ENCODE data around the gene PKN1.

Gene PKN1

GRCh38 chr19:14467391-14467790 lies 34.3 kb downstream of the PKN1 start:
- no peak for DNase-seq (ENCODE audit: low read depth)

- DNase-seq (ENCODE audit: low read depth): no peak
Observed at GRCh38 chr19:14467816-14468215, 34.7 kb downstream of the PKN1 start.

GRCh38 chr19:14470031-14470876 lies 37.1 kb downstream of the PKN1 start:
- no peak for DNase-seq (ENCODE audit: low read depth)

- DNase-seq (ENCODE audit: low read depth): no peak
Observed at GRCh38 chr19:14471436-14472187, 38.5 kb downstream of the PKN1 start.

DNA sequence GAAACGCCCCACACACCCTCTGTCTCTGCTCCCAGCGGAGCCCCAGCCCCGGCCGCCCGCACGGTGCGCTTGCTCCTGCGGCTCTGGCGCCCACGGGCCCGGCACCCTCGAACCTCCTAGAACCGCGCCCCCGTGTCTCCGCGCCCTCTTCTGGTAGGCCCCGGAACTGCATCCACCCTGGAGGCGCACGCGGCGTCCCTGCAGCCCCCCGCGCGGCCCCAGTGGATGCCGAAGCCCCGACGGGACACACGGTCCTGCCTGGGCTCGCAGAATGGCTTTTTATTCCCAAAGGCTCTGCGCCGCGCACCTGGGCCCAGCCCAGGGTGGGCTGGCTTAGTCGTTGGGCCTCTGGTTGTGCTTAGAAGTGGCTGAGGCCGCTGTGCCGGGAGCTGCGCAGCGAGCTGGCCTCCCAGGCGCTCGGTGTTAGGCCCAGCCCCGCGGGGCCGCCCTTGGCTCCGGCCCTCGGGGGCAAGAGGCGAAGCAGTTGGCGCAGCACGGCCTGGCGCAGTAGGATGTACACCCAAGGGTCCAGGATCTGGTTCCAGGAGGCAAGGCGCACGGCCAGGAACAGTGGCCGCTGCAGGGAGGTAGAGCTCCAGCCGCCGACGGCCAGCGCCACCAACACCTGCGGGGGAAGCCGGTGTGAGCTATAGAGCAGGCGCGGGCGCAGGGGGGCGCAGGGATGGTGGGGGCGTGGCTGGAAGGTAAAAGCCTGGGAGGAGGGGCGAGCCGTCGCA lies 39.3 kb downstream of the PKN1 start:
- DNase-seq (ENCODE audit: low read depth): peak; percentile 76

GRCh38 chr19:14473073-14473977 lies 40.2 kb downstream of the PKN1 start:
- no peak for DNase-seq (ENCODE audit: low read depth)

- no peak for DNase-seq (ENCODE audit: low read depth)
Observed at GRCh38 chr19:14473978-14474578, 41.0 kb downstream of the PKN1 start.

- DNase-seq (ENCODE audit: low read depth): no peak
Observed at GRCh38 chr19:14474827-14475226, 41.7 kb downstream of the PKN1 start.

DNA sequence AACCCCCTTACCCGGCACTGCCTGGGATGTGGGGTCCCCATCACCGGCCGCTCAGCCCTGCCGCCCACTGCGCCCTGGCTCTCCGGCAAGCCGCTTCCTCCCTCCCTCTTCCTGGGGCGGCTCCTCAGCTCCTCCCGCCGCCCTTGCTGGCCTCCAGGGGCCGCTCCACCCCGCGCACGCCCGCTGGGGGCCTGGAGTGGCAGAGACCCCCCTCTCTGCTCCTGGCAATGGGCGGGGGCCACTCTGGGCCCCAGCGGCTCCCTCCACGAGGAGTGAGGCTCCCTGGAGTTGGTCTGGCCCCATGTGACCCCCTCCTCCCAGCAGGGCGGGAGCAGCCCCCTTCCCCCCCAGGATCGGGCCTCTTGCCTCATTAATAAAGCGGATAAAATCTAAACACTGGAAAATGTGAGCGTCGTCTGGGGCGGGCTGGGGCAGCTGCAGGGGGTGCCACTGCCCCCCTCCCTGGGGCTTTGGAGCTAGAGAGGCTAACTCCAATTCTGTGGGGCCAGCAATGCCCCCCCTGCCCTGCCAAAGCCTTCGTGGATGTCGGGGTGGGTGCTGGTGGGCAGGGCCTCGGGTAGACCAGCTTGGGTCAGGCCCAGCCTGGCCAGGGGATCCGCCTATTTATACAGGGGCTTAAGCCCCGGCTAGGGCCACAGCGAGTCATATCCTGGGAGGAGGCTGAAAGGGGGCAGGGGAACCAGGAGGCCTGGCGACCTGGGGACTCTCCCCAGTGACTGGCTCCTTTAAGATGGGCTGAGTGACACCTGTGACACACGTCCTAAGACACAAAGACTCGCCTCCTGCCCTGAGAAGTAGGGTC lies 42.4 kb downstream of the PKN1 start, which contains the start of gene PTGER1:
Gene PTGER1 (minus strand): TSS at position 104 of the 823 bp plus-strand sequence. CDS start 1,034 bp downstream, outside the sequence.
- no peak for DNase-seq (ENCODE audit: low read depth)

- no peak for DNase-seq (ENCODE audit: low read depth)
Observed at GRCh38 chr19:14476327-14476672, 43.2 kb downstream of the PKN1 start.

DNA sequence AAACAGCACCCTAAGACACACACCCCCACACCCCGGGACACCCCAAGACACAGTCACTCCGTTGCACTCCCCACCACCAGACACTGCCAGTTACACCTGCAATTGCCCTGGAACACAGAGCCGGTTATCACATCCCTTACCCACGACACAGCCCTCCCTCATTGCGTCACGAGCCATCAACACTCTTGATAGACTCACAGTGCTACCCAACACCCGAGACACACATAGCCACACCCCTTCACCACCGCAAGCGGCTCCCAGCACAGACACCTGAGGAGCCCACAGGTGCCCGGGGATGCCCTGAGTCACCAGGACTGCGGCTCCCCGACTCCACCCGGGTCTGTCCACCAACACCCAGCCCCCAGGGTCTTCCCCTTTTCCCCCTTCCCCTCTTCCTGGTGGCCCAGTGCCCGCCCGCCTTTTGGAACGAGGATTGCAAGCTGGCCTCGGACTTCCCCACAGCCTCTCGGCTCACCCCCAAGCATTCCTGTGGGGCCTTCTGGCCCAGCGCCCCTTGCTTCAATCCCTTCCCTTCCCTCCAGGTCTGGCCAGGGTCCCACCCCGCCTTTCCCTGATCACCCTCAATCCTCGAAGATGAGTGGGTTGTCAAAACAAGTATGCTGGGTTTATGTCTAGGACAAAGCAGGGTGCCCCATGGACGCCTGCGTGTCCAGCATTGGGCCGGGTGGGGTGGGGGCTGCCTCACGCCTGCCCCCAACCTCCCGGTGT lies 43.7 kb downstream of the PKN1 start:
- DNase-seq (ENCODE audit: low read depth): peak; percentile 19

DNA sequence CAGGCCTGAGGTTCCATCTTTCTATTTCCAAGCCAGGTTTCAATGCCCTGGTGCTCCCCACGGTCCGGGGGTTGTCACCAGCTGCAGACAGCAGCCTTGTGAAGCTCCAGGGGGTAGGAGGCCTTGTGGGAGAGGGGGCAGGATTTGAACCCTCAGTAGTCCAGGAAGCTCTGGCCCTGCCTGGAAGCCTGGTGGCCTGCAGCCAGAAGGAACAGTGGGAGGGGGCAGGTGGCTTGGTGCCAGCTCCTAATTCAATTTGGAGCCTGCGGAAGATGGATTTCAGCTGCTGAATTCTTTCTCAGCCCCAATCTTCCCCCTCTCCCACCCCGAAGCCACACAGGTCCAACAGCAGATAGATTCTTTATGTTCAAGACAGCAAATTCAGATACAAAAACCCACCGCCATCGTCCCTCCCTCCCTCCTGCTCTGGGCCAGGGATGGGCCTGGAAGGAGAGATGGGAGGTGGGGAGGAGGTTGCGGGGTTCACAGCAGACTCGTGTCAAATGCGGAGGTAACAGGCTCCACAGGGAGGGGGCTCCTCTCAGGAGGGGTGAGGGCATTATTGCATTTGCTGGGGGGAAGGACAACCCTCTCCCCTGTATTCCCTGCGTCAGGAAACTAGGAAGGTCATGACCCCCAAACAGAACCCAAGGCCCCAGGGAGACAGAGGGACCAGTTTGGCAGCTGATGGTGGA lies 44.5 kb downstream of the PKN1 start:
- no peak for DNase-seq (ENCODE audit: low read depth)

DNA sequence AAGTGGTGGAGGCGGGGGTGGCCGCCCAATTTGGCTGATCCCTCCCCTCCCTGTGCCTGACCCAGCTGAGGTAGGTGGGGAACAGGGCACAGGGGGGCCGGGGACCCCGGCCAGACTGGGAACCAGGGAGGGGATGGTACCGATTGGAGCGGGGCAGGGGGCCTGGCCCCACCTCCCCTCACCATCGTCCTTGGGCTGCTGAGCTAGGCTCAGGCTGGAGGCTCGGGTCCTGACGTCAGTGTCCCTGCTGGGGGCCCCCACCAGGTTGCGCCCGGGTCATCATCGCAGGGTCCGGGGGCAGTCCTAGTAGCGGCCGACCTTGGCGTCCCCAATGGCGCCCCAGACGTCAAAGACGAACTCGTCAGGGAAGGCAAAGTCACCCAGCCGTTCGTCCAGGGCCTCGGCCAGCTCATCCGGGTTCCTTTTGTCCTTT lies 45.0 kb downstream of the PKN1 start:
- DNase-seq (ENCODE audit: low read depth): no peak

GRCh38 chr19:14479309-14479974 lies 46.3 kb downstream of the PKN1 start:
- DNase-seq (ENCODE audit: low read depth): no peak

DNA sequence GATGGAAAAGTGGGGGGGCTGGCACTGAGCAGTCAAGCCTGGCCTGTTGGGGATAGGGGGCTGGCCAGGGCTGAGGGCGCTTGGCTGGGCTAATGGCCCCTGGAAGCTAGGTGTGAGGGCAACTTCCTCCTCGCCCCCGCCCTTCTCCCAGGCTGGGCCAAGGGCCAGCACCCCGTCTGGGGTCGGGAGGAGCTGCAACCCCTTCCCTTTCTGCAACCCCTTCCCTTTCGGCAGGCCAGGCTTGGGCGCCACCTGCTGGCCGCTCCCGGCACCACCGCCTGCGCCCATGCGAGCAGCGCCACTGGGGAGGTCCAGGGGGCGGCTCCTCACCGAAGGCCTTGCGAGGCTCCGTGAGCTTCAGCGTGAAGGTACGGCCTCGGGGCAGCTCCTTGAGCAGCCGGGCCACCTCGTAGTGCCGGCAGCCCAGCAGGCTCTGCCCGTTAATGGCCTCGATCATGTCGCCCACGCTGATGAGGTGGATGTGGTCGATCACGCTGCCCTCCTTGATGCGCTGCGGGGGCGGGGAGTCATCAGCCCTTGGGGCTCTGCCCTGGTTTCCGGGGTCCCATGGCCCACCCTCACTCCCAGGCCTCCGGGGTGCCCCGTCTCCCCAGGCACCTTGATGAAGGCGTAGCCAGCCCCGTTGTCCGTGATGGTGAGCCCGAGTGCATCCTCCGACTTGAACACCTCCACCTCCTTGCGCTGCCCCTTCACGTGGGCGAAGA lies 47.0 kb downstream of the PKN1 start:
- DNase-seq (ENCODE audit: low read depth): peak; percentile 49

DNA sequence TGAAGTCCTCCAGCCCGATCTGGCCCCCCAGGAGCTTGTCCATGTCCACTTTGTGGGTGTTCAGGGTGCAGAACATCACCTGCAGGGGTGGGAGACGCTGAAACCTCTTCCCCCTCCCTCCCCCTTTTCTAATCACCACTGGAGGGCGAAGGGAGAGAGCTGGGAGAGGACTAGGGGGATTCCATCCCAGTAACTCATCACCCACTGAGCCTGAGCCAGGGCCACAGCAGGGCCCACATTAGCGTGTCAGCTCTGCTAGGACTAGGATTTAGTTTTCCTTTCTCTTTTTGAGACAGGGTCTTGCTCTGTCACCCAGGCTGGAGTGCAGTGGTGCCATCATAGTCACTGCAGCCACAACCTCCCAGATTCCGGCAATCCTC lies 47.6 kb downstream of the PKN1 start:
- no peak for DNase-seq (ENCODE audit: low read depth)

DNA sequence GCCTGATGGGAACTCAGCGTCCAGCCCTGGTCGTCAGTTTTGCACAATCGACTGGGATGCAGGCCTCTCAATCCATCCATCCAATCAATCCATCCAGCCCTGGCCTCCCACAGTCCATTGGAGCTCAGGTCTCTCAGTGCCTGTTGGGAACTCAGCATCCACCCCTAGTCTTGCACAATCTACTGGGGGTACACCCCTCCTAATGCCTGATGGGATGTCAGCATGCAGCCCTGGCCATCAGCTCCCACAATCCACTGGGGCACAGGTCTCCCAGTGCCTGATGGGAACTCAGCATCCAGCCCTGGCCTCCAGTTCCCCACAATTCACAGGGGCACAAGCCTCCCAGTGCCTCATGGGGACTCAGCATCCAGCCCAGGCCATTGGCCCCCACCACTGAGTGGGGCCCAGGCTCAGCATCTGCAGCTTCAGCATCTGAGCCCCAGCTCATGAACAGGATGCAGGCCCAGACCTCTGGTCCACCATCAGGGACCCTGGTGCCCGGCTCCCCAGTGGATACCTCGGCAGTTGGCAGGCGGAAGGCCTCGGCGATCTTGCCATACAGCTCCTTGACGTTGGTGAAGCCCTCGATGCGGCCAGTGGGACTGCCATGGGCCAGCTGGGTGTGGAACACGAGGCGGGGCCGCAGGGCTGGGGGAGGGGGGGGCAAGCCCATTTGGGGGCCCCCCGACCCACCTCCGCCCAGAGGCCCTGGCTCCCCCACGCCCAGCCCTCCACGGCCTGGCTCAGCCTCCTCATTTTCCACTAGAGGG lies 49.3 kb downstream of the PKN1 start:
- no peak for DNase-seq (ENCODE audit: low read depth)

Measured in T follicular helper cell (primary cell).